HAP-1 (cell line): Measurements from ENCODE around the gene LCN15.
"Not testable (repeated sequence)": the region's sequence is repeated elsewhere in the genome, so short reads cannot be mapped to it uniquely, and the experiment has no call there.

Experiments
- DNase-seq, 2 experiments: peaks; one replicate each; pipeline ENCODE4 v3.0.0-alpha.2; 2016 to 2020; ENCODE audit warnings: low spot score in 2 of 2
- H3K27me3 ChIP-seq: fragments of 250-450 bp; sonication (Bioruptor Pico); 2 replicates; pipeline ENCODE4 v1.5.1; 2020; ENCODE audit warnings: low read depth, mild to moderate bottlenecking, moderate library complexity
- H3K36me3 ChIP-seq: fragments of 250-450 bp; sonication (Bioruptor Pico); replicated peaks from 2 replicates; pipeline ENCODE4 v1.5.1; 2020; ENCODE audit warnings: mild to moderate bottlenecking
- H3K4me1 ChIP-seq: fragments of 250-450 bp; sonication (Bioruptor Pico); 2 replicates; pipeline ENCODE4 v1.5.1; 2020; ENCODE audit warnings: mild to moderate bottlenecking
- H3K4me3 ChIP-seq: fragments of 250-450 bp; sonication (Bioruptor Pico); 2 replicates; pipeline ENCODE4 v1.5.1; 2020; ENCODE audit warnings: mild to moderate bottlenecking, moderate library complexity
- H3K9me3 ChIP-seq: fragments of 250-450 bp; sonication (Bioruptor Pico); 2 replicates; pipeline ENCODE4 v1.5.1; 2020; ENCODE audit warnings: mild to moderate bottlenecking, moderate library complexity
- in situ Hi-C: fragments of 300-500 bp; cut with MboI; formaldehyde crosslinking; loops from 3 replicates; pipeline ENCODE4 v1.14.3; 2020; ENCODE audit warnings: low sequenced_read_pairs, inconsistent platforms, mixed read lengths

Gene LCN15

DNA sequence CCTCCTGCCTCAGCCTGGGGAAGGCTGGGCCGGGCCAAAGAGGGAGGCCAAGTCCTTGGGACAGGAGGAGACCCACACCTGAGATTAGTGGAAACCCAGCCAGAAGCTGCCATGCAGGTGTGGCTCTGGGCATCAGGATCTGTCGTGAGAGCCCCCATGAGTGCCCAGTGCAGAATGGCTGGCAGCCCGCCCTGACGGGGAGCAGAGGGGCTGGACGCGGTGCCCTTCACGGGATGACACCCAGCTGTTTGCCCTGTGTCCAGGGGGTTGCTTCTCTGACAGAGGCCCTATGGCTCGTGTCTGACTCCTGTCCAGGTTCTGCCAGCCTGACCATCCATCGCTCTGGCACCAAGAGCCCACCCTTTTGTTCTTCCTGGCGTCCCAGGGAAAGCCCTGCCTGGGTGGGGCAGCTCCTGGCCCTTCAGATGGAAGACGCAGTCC is 43.4 kb downstream of the LCN15 start:
- Histone ChIP-seq H3K9me3 (no peaks in the 10 kb centered on the region), H3K4me3 (no peak overlapping the region), H3K27me3 (no peaks in the 10 kb centered on the region), H3K4me1 (peaks cover 8% of the 10 kb centered on the region), H3K36me3 (peaks cover 61% of the 10 kb centered on the region)
- in situ Hi-C loops = no loop called here
- DNase-seq = no peak

DNA sequence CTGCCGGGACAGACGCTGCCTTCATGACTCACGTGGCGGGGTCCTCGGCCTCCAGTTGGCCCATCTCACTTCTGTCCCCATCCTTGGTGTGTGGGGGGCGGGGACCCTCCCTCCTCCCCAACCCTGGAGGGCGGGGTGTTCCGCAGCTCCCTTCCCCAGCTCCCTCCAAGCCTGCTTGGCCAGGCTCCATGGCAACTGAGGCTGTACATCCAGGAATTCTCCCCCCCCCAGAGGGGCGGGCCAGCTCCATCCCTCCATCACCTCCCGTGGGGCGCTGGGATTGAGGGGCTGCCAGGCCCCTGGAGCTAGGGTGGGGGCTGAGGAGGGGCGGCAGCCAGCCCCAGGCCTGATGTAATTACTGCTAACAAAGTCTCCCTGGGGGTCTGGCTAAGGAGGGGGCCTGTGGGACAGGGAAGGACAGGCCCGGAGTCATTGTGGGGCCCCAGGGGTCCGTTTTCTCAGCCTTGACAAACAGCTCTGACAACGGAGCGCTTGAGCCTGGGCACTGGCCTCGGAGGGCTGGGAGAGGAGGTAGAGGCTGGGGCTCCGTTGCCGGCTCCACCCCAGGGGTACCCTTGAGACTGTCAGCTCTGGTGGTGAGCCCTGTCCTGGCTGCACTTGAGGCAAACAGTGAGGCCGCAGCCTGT is 43.9 kb downstream of the LCN15 start:
- H3K36me3 ChIP-seq = peaks cover 55% of the 10 kb centered on the region
- H3K9me3 ChIP-seq = no peaks in the 10 kb centered on the region
- no peak overlapping the region for H3K4me3 ChIP-seq
- H3K27me3 ChIP-seq = no peaks in the 10 kb centered on the region
- peak in 1 of 2 experiments; percentile 57 for DNase-seq
- H3K4me1 ChIP-seq = peaks cover 2% of the 10 kb centered on the region
- in situ Hi-C loops = no loop called here

DNA sequence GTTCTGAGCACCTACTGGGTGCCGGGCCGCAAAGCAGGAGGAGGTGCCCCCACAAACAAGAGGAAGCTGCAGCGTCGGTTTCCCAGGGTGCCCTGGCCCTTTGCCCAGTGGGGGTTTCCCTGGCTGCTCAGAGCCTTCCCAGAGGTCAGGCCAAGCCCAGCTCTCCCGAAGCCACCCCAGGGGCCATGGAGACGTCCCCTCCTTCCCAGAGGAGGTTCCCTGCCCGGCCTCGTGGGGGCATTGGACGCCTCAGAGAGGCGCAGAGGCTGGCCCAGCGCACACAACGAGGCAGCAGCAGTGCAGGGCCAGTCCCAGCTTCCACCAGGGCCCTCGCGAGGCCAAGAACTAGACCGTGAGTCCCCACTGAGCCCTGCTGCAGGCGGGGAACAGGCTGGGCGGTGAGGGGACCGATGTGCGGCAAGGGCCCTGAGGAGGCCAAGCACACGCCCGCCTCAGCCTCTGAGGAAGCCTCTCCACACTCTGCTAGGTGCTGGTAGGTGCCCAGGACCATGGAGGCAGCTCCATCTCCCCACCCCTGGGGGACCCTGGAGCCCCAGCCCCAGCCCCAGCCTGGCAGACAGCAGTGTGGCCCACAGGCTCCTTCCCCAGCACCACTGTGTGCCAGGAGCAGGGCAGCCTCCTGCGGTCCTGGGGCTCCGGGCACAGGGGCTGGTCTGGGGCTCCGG is 45.0 kb downstream of the LCN15 start:
- no peak for DNase-seq
- Histone ChIP-seq H3K27me3 (no peaks in the 10 kb centered on the region), H3K9me3 (no peaks in the 10 kb centered on the region), H3K36me3 (peaks cover 51% of the 10 kb centered on the region), H3K4me1 (no peaks in the 10 kb centered on the region), H3K4me3 (no peak overlapping the region)
- in situ Hi-C loops = no loop called here

DNA sequence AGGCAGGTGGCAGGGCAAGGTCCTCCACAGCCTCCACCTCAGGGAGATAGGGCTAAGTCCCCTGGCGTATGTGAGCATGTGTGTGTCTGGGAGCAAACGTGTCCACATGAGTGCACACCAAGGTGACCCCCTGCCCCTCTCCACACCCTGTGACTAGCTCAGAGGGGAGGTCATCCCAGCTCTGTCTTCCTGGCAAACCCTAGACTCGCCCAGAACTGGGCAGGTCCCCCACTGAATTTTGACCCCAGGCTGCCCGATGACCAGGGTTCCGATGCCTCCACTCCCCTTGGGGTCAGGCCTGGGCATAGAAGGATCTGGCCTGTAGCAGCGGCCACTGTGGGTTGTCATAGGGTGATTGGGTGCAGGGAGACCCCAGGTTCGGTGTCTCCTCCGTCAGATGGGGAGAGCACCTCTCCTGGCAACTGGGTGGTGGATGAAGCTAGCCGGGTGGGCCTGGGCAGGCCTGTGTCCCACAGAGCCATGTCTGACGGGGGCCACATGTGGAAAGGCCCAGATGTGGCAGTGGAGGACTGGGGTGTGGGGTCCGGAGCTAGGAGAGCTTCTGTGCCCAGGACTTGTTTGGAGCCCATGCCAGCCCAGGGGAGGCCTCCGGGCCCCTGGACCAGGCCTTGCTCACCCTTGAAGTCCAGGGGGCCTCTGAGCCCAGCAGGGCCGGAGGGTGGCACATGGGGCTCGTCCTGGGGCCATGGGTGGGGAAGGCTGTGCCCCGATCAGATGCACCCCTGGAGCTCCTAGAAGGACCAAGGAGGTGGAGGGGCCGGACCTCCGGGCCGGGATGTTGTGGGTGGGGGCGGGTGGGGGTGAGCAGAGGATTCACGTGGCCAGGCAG is 45.7 kb downstream of the LCN15 start:
- Histone ChIP-seq H3K36me3 (peaks cover 48% of the 10 kb centered on the region), H3K27me3 (no peaks in the 10 kb centered on the region), H3K4me1 (peaks cover 5% of the 10 kb centered on the region), H3K9me3 (no peaks in the 10 kb centered on the region), H3K4me3 (no peak overlapping the region)
- DNase-seq = no peak
- in situ Hi-C loops = no loop called here

DNA sequence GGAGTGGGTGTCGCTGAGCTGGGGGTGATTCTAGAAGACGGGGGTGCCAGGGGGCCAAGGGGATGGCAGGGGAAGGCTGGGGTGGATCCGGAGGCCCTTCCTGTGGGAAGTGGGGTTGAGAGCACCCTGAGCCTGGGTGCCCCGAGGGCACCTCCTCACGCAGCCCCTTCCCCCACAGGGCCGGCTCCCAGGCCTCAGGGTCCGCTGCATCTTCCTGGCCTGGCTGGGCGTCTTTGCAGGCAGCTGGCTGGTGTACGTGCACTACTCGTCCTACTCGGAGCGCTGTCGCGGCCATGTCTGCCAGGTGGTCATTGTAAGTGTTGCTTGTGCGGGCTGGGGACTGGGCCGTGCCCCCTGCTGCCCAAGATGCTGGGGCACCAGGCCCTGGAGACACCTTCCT is 46.9 kb downstream of the LCN15 start:
- H3K9me3 ChIP-seq = no peaks in the 10 kb centered on the region
- H3K36me3 ChIP-seq = peaks cover 36% of the 10 kb centered on the region
- H3K4me3 ChIP-seq = no peak overlapping the region
- in situ Hi-C loops = no loop called here
- DNase-seq = no peak
- H3K4me1 ChIP-seq = peaks cover 7% of the 10 kb centered on the region
- no peaks in the 10 kb centered on the region for H3K27me3 ChIP-seq

DNA sequence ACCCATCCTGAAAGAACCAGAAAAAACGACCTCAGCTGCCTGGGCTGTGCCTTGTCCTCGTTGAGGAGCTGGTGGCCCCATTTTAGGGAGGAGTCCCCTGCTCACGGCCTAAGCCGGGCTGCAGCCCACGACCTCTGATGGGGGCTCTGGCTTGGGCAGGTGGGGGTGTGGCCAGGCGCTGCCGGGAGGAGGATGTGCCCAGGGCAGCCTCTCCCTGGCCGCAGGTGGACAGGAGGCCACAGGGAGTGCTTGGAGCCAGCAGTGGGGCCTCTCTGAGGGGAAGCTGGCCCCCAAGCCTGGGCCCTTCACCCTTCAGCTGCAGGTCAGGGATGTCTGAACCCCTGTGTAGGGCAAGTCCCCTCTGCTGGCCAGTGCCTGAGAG is 49.4 kb downstream of the LCN15 start:
- H3K9me3 ChIP-seq = no peaks in the 10 kb centered on the region
- no peak overlapping the region for H3K4me3 ChIP-seq
- no peak for DNase-seq
- in situ Hi-C loops = no loop called here
- H3K36me3 ChIP-seq = peaks cover 13% of the 10 kb centered on the region
- no peaks in the 10 kb centered on the region for H3K27me3 ChIP-seq
- H3K4me1 ChIP-seq = peaks cover 7% of the 10 kb centered on the region

DNA sequence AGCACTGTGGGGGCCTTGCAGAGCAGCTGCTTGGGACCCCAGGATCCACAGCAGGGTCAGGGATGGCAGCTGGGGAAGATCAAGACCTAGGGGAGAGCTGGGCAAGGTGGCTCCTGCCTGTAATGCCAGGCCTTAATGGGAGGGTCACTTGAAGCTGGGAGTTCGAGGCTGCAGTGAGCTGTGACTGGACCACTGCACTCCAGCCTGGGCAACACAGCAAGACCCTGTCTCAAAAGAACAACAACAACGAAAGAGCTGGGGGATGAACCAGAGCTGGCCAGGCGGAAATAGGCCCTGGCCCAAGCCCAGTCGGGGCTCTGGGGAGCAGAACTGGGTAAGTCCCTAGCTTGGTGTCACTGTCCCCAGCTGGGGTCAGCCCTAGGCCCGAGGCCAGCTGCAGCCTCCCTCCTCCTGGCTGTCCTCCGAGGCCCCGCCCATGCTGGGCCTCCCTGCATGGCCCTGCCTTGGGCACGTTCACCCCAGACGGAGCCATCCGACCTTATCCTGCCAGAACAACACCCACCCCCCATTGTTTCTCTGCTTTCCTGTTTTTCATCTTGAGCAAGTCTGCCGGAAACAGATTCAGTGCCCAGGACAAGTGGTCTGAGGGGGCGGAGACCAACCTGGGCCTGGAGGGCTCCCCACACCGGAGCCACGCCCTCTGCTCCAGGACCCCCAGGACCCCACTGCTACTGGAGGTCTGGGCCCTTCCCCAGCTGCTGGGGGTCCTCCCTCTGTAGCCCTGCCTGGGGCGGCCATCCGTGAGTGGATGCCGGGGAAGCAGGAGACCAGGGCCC is 50.0 kb downstream of the LCN15 start:
- Histone ChIP-seq H3K9me3 (no peaks in the 10 kb centered on the region), H3K27me3 (no peaks in the 10 kb centered on the region), H3K4me3 (peak overlapping the region; percentile 58), H3K36me3 (peaks cover 13% of the 10 kb centered on the region), H3K4me1 (peaks cover 7% of the 10 kb centered on the region)
- in situ Hi-C loops = no loop called here
- no peak for DNase-seq

DNA sequence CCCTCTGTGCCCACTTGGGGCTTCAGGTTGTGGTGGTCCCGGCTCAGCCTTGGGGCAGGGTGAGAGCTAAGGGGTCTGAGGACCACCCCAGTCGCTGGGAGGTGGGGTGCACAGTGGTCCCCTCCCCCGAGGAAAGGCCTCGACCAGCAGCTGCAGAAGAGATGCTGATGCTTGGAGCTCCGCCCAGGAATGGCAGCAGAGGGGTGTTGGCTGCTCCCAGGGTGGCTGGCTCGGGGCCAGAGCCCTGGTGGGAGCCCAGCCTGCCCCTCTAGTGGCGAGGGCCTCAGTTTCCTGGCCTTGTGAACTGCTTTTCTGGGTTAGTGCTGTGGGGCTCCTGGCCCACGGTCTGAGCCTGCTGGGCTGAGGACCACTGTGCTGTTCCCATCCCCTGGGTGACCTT is 50.8 kb downstream of the LCN15 start:
- Histone ChIP-seq H3K9me3 (no peaks in the 10 kb centered on the region), H3K27me3 (no peaks in the 10 kb centered on the region), H3K4me1 (peaks cover 7% of the 10 kb centered on the region), H3K4me3 (peak overlapping the region; percentile 58), H3K36me3 (peaks cover 13% of the 10 kb centered on the region)
- in situ Hi-C loops = no loop called here
- peak in 1 of 2 experiments; percentile 64 for DNase-seq

DNA sequence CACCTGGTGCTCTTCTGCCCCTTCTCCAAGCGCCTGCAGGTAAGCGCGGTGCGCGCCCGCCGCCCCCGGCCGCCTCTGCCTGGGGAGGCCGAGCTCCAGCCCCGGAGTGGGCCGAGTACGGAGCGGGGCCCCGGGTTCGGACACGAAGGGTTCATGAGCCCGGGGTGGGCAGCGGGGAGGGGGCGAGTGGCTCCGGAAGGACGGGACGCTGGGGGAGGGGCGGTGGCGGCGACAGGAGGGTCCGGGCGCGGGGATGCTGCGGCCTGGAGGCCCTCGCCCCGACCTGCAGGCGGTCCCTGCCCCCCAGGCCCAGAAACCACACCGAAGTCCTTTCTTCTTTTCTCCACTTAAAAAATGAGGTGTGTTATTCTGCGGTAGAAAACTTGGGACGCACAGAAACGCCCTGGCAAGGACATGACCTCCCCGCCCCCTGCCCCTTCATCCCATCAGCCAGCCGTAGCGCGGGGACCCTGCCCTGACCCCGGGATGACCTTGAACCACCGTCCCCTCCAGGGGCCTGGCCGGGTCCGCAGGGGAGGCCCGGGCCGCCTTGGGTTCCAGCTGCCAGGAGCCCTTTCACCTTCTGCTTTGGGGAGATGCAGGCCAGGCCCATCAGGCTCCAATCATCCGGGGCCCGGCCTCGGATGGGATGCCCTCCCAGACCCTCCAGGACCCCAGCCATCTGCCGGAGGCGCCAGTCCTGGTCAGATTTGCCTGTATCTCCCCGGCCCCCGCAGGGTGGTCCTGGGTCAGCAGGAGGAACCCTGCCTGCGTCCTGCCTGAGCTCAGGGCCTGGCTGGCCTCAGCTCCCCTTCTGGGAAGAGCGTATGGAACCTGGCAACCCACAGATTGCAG is 51.4 kb downstream of the LCN15 start:
- in situ Hi-C loops = no loop called here
- Histone ChIP-seq H3K9me3 (no peaks in the 10 kb centered on the region), H3K27me3 (no peaks in the 10 kb centered on the region), H3K4me3 (peak overlapping the region; percentile 58), H3K36me3 (peaks cover 10% of the 10 kb centered on the region; the same call in 1 of the 2 replicates), H3K4me1 (peaks cover 7% of the 10 kb centered on the region)
- DNase-seq = peak in 1 of 2 experiments; percentile 42

DNA sequence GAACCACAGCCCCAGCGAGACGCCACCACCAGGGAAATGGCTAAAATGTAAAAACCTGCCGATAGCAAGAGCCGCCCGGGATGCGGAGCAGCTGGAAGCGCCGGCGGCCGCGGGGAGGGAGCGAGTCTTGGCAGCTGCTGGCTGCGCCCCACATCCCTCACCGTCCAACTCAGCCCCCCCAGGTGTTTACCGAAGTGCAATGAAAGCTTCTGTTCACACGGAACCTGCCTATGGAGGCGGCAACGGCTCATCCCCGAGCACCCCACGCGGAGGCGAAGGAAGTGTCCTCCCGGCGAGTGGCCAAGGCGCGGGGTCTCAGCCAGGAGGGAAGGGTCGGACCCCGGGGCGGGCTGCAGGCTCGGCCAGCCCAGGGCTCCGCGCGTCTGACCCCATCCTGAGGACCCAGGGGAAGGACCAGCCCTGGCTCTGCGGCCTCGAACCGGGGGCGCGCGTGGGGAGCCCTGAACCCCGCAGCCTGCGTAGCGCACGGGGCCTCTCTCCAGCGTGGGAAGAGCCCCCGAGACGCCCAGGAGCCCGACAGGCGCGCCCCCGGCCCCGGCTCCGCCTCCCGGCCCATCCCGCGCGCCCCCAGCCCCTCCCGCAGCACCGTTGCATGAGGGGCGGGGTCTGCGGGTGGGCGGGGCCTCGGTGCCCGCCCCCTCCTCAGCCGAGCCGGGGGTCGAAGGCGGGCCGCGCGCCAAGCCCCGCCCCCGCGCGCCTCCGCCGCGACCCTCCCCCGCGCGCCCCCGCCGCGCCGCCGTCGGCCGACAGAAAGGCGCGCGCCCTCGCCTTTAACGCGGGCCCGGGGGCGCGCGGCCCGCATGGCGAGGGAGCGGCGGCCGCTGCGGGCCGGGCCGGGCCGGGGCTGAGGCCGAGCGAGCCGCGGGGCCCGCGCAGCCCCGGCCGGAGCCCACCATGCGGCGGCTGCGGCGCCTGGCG is 52.3 kb downstream of the LCN15 start, which contains the start of gene DIPK1B:
TSS of gene DIPK1B (plus strand) at position 822 of the 939 bp plus-strand sequence. CDS start at position 916, 94 bp downstream.
- Histone ChIP-seq H3K4me3 (peak within 1 kb of the TSS; percentile 58), H3K27me3 (no peaks in the 10 kb centered on the region), H3K36me3 (peaks cover 10% of the 10 kb centered on the region; the same call in 1 of the 2 replicates), H3K9me3 (no peaks in the 10 kb centered on the region), H3K4me1 (peaks cover 7% of the 10 kb centered on the region)
- in situ Hi-C loops = no loop called here
- peak; percentile 47 to 76 for DNase-seq

DNA sequence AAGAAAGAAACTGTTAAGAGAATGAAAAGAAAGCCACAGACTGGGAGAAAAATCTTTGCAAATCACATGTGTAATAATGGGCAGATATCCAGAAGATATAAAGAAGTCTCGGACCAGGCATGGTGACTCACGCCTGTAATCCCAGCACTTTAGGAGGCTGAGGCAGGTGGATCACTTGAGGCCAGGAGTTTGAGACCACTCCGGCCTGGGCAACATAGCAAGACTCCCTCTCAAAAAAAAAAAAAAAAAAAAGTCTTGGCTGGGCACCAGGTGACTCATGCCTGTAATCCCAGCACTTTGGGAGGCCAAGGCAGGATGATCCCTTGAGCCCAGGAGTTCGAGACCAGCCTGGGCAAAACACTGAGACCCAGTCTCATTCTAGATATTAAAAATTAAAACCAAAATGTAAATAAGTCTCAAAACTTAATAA is 53.1 kb downstream of the LCN15 start:
- H3K36me3 ChIP-seq = peaks cover 10% of the 10 kb centered on the region; the same call in 1 of the 2 replicates
- DNase-seq, in situ Hi-C loops, H3K9me3 ChIP-seq, H3K27me3 ChIP-seq, H3K4me1 ChIP-seq: not testable (repeated sequence)
- H3K4me3 ChIP-seq = peak overlapping the region; percentile 49

DNA sequence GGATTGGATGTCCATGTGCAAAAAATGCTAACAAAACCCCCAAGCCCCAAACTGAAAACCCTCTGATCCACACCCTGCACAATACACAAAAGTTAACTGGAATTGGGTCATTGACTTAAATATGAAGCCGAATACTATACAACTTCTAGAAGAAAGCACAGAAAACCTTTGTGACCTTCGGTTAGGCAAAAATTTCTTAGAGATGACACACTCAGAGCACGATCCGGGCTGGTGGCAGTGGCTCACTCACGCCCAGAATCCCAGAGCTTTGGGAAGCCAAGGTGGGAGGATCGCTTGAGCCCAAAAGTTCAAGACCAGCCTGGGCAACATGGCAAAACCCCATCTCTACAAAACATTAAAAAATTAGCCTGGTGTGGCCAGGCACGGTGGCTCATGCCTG is 53.8 kb downstream of the LCN15 start:
- Histone ChIP-seq H3K4me3 (no peak overlapping the region), H3K27me3 (no peaks in the 10 kb centered on the region), H3K36me3 (peaks cover 10% of the 10 kb centered on the region; the same call in 1 of the 2 replicates), H3K4me1 (peaks cover 7% of the 10 kb centered on the region), H3K9me3 (no peaks in the 10 kb centered on the region)
- DNase-seq = no peak
- in situ Hi-C loops = no loop called here
